ENCODE results near the gene MAN1C1. TPM values are rescaled to one million over a fixed set of nuclear protein-coding genes. Genes with fewer than 3 reads are reported as not detected.

MAN1C1 gene
- total and polyA plus RNA-seq, 4 donors, result 4.6 to 14.7 (median 13.1) TPM

DNA sequence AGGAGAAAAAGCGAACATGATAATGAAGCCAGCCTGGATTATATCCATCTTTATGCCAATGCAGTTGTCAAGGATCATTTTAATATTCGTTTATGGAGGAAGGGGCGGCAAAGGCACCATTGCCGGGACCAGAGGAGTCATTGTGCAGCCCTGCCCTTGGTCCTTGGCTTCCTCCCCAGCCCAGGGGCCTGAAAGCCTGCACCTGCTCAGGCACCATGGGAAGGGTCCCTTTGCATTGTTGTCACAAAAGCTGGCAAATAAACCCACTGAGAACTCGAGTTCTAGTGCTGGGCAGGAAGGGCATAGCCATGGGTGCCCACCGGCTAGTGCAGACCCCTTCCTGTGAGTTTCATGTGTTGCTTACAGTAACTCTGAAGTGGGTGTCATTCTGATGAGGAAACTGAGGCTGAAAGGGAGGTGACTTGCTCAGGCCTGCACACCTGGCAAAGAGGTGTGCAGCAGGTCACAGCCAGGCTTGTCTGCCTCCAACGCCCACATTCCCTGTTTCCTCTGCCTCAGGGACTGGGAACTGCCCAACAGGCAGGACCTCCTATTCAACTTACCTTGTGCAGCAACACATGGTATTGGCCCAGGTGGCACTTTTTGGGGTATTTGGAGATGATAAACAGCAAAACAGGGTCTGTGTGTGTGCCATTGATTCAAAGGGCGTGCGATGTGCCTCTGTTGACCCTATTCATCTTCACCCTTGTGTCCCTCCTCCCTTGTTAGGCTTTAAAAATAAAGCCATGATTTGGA, 84.6 kb downstream of the MAN1C1 start:
- WGBS, 2 donors, result 91 to 94% methylated on average over 9 of the region's 9 CpGs
- Histone ChIP-seq H3K36me3 (ENCODE audit: control insufficient read depth in 4 of 4, insufficient read depth in 4 of 4, low read length in 4 of 4) (no peaks in the 10 kb centered on the region), H3K27ac (ENCODE audit: low read depth in 1 of 2, low read length in 1 of 2) (peak overlapping the region; percentile 15 to 93), H3K9me3 (ENCODE audit: control insufficient read depth in 4 of 4, insufficient read depth in 3 of 4, low read length in 3 of 4) (no peaks in the 10 kb centered on the region), H3K4me3 (no peak overlapping the region), H3K9ac (ENCODE audit: insufficient read depth in 1 of 2, low read length in 2 of 2) (no peak overlapping the region), H3K27me3 (ENCODE audit: control insufficient read depth in 3 of 3, insufficient read depth in 3 of 3, low read length in 2 of 3) (no peaks in the 10 kb centered on the region), H3K4me1 (ENCODE audit: control insufficient read depth in 5 of 5, insufficient read depth in 5 of 5, low read length in 5 of 5) (peaks cover 6 to 58% (median 24%) of the 10 kb centered on the region in 5 donors)
- TF ChIP-seq, protein P1, sequence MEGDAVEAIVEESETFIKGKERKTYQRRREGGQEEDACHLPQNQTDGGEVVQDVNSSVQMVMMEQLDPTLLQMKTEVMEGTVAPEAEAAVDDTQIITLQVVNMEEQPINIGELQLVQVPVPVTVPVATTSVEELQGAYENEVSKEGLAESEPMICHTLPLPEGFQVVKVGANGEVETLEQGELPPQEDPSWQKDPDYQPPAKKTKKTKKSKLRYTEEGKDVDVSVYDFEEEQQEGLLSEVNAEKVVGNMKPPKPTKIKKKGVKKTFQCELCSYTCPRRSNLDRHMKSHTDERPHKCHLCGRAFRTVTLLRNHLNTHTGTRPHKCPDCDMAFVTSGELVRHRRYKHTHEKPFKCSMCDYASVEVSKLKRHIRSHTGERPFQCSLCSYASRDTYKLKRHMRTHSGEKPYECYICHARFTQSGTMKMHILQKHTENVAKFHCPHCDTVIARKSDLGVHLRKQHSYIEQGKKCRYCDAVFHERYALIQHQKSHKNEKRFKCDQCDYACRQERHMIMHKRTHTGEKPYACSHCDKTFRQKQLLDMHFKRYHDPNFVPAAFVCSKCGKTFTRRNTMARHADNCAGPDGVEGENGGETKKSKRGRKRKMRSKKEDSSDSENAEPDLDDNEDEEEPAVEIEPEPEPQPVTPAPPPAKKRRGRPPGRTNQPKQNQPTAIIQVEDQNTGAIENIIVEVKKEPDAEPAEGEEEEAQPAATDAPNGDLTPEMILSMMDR (IDR thresholded peaks at IDR 0.05; ENCODE audit: control extremely low read depth, extremely low read depth), result no peak
- ATAC-seq (ENCODE audit: insufficient read depth, low FRiP score), result no peak
- DNase-seq, result no peak

DNA sequence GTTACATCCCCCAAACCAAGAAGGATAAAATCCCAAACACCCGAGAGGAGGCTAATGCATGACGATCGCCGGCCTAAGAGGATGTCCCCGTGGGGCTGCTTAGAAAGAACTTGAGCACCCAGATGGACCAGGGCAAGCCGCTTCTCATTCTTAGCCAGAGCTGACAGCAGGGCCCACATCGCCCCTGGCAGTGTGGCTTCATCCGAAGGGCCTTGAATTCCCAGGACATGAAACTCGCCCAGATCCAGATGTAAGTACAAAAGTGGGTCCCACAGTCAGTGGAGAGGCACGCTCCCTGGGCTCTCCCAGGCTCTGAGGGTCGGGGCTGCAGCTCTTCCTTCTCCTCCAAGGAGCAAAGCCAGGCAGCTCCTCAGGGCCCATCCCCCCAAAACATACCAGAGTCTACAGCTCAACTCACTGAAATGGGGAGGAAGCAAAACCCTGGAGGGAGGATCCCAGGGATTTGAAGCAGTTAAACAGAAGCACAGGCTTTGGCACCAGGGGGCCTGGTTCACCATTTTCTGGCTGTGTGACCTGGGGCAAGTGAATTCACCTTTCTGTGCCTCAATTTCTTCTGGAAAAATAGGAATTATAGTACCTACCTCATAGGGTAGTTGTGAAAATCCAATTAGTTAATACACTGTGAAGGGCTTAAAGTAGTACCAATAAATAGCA, 85.6 kb downstream of the MAN1C1 start:
- no peak overlapping the region for H3K4me3 ChIP-seq
- H3K27me3 ChIP-seq (ENCODE audit: control insufficient read depth in 3 of 3, insufficient read depth in 3 of 3, low read length in 2 of 3), result no peaks in the 10 kb centered on the region
- H3K9me3 ChIP-seq (ENCODE audit: control insufficient read depth in 4 of 4, insufficient read depth in 3 of 4, low read length in 3 of 4), result no peaks in the 10 kb centered on the region
- H3K36me3 ChIP-seq (ENCODE audit: control insufficient read depth in 4 of 4, insufficient read depth in 4 of 4, low read length in 4 of 4), result no peaks in the 10 kb centered on the region
- WGBS, 2 donors, result 84 to 96% methylated on average over 11 of the region's 11 CpGs
- DNase-seq (peak in 2 of 3 donors; percentile 38 to 62), ATAC-seq (ENCODE audit: insufficient read depth, low FRiP score) (no peak)
- H3K27ac ChIP-seq (ENCODE audit: low read depth in 1 of 2, low read length in 1 of 2), result peak overlapping the region; percentile 15 to 24
- H3K4me1 ChIP-seq (ENCODE audit: control insufficient read depth in 5 of 5, insufficient read depth in 5 of 5, low read length in 5 of 5), result peaks cover 6 to 53% (median 26%) of the 10 kb centered on the region in 5 donors
- H3K9ac ChIP-seq (ENCODE audit: insufficient read depth in 1 of 2, low read length in 2 of 2), result peak overlapping the region in 1 of 2 donors; percentile 8
- TF ChIP-seq, protein P1 (IDR thresholded peaks at IDR 0.05; ENCODE audit: control extremely low read depth, extremely low read depth), result no peak

DNA sequence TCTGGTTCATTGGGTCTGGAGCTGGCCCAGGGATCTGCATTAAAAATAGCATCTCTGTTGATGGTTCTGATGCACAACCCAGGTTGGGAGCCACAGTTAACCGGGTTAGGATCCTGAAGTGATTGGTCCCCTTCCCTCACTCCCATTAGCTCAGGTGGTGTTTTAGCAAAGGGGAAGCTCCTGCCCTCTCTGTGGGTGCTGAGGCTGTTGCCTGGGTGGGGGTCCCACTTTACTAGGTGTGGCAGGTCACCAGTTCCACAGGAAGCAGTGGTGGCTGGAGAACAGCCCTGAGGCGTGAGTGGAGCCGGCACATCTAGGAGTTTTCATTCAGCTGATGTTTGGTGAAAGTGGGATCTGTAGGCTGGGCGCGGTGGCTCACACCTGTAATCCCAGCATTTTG, 86.5 kb downstream of the MAN1C1 start:
- H3K9me3 ChIP-seq (ENCODE audit: control insufficient read depth in 4 of 4, insufficient read depth in 3 of 4, low read length in 3 of 4), result no peaks in the 10 kb centered on the region
- H3K9ac ChIP-seq (ENCODE audit: insufficient read depth in 1 of 2, low read length in 2 of 2), result no peak overlapping the region
- H3K27ac ChIP-seq (ENCODE audit: low read depth in 1 of 2, low read length in 1 of 2), result no peak overlapping the region
- H3K4me3 ChIP-seq, result no peak overlapping the region
- no peak for DNase-seq
- WGBS, 2 donors, result 96 to 97% methylated on average over 5 of the region's 5 CpGs
- no peaks in the 10 kb centered on the region for H3K36me3 ChIP-seq (ENCODE audit: control insufficient read depth in 4 of 4, insufficient read depth in 4 of 4, low read length in 4 of 4)
- TF ChIP-seq, protein P1 (IDR thresholded peaks at IDR 0.05; ENCODE audit: control extremely low read depth, extremely low read depth), result no peak
- no peaks in the 10 kb centered on the region for H3K27me3 ChIP-seq (ENCODE audit: control insufficient read depth in 3 of 3, insufficient read depth in 3 of 3, low read length in 2 of 3)
- H3K4me1 ChIP-seq (ENCODE audit: control insufficient read depth in 5 of 5, insufficient read depth in 5 of 5, low read length in 5 of 5), result peaks cover 6 to 45% (median 24%) of the 10 kb centered on the region in 5 donors
- ATAC-seq (ENCODE audit: insufficient read depth, low FRiP score), result no peak
